GM23338 (cell line): Measurements from ENCODE around the gene ATOH7. TPM values are rescaled to one million over a fixed set of nuclear protein-coding genes. Genes with fewer than 3 reads are reported as not detected.

ENCODE experiments used
- ATAC-seq: fragments of 200-7000 bp; cut with Tn5 transposase; 3 replicates; pipeline ENCODE4 v1.9.1; 2020
- DNase-seq: peaks from one replicate; pipeline ENCODE4 v3.0.0-alpha.2; 2015; ENCODE audit warnings: low spot score
- H2AFZ ChIP-seq: fragments of 200-600 bp; sonication (generic); 2 replicates; pipeline ENCODE4 v1.8.0; 2016; ENCODE audit warnings: antibody characterized with exemption, mild to moderate bottlenecking, moderate library complexity
- H3F3A ChIP-seq: fragments of 200-600 bp; sonication (generic); replicated peaks from 2 replicates; pipeline ENCODE4 v1.8.0; 2017; ENCODE audit warnings: antibody characterized with exemption, mixed run types, low read depth
- H3K27ac ChIP-seq: fragments of 200-600 bp; sonication (generic); 2 replicates; pipeline ENCODE4 v1.6.1; 2016; ENCODE audit warnings: low read depth
- H3K27me3 ChIP-seq: fragments of 200-600 bp; sonication (generic); 2 replicates; pipeline ENCODE4 v1.8.0; 2016; ENCODE audit warnings: mild to moderate bottlenecking, mixed run types, moderate library complexity; ENCODE audit not compliant: insufficient read depth
- H3K36me3 ChIP-seq: fragments of 200-600 bp; sonication (generic); 2 replicates; pipeline ENCODE4 v1.8.0; 2016; ENCODE audit warnings: mild to moderate bottlenecking; ENCODE audit not compliant: insufficient read depth
- H3K4me1 ChIP-seq: fragments of 200-600 bp; sonication (generic); 2 replicates; pipeline ENCODE4 v1.8.0; 2016; ENCODE audit warnings: mild to moderate bottlenecking, moderate library complexity; ENCODE audit not compliant: insufficient read depth
- H3K4me2 ChIP-seq: fragments of 200-600 bp; sonication (generic); 2 replicates; pipeline ENCODE4 v1.7.1; 2017; ENCODE audit warnings: mixed run types
- H3K4me3 ChIP-seq: fragments of 200-600 bp; sonication (generic); 2 replicates; pipeline ENCODE4 v1.6.1; 2016; ENCODE audit warnings: mixed run types
- H3K79me2 ChIP-seq: fragments of 200-600 bp; sonication (generic); replicated peaks from 2 replicates; pipeline ENCODE4 v1.8.0; 2017; ENCODE audit warnings: mild to moderate bottlenecking; ENCODE audit not compliant: insufficient read depth
- H3K9me2 ChIP-seq: fragments of 200-600 bp; sonication (generic); 2 replicates; pipeline ENCODE4 v1.8.0; 2017; ENCODE audit not compliant: insufficient read depth
- H4K20me1 ChIP-seq: fragments of 200-600 bp; sonication (generic); replicated peaks from 2 replicates; pipeline ENCODE4 v1.8.0; 2017; ENCODE audit warnings: mild to moderate bottlenecking; ENCODE audit not compliant: insufficient read depth
- H3K27ac Mint-ChIP-seq: 2 replicates; pipeline ENCODE4 v1.8.0; 2020; ENCODE audit warnings: inconsistent platforms, mild to moderate bottlenecking, moderate library complexity, mixed read lengths
- H3K27me3 Mint-ChIP-seq: 3 replicates; pipeline ENCODE4 v1.8.0; 2022; ENCODE audit warnings: low read depth, mild to moderate bottlenecking, moderate library complexity, mixed read lengths, inconsistent platforms; ENCODE audit not compliant: insufficient read depth, poor library complexity
- H3K36me3 Mint-ChIP-seq: 3 replicates; pipeline ENCODE4 v1.8.0; 2021; ENCODE audit warnings: low read depth, mild to moderate bottlenecking, inconsistent platforms, moderate library complexity, mixed read lengths
- H3K4me1 Mint-ChIP-seq: 3 replicates; pipeline ENCODE4 v1.8.0; 2020; ENCODE audit warnings: mild to moderate bottlenecking, inconsistent platforms, mixed read lengths
- H3K4me3 Mint-ChIP-seq: 3 replicates; pipeline ENCODE4 v1.8.0; 2021; ENCODE audit warnings: moderate library complexity, mild to moderate bottlenecking, inconsistent platforms, mixed read lengths
- H3K9me3 Mint-ChIP-seq: 3 replicates; pipeline ENCODE4 v1.8.0; 2020; ENCODE audit warnings: moderate library complexity, mild to moderate bottlenecking, inconsistent platforms, mixed read lengths
- CREB1 ChIP-seq: fragments of 250-450 bp; sonication (Bioruptor Pico); IDR thresholded peaks from 2 replicates; pipeline ENCODE4 v1.5.0; 2020; ENCODE audit warnings: low read depth, mild to moderate bottlenecking, moderate library complexity
- EZH2 ChIP-seq: fragments of 200-600 bp; sonication (generic); IDR thresholded peaks from one replicate; pipeline ENCODE4 v1.8.0; 2017; ENCODE audit warnings: antibody characterized with exemption, mild to moderate bottlenecking, low read depth; ENCODE audit not compliant: unreplicated experiment
- EZH2phosphoT487 ChIP-seq: fragments of 200-600 bp; sonication (generic); IDR thresholded peaks from one replicate; pipeline ENCODE4 v1.8.1; 2018; ENCODE audit warnings: antibody characterized with exemption; ENCODE audit not compliant: unreplicated experiment
- JUNB ChIP-seq: IDR thresholded peaks from one replicate; pipeline ENCODE4 v1.6.1; 2016; ENCODE audit warnings: antibody characterized with exemption; ENCODE audit not compliant: unreplicated experiment
- NANOG ChIP-seq: IDR thresholded peaks from 2 replicates; pipeline ENCODE4 v1.6.1; 2016; ENCODE audit warnings: antibody characterized with exemption, borderline replicate concordance
- POLR2AphosphoS5 ChIP-seq: IDR thresholded peaks from 2 replicates; pipeline ENCODE4 v1.6.1; 2016; ENCODE audit warnings: antibody characterized with exemption, low read depth
- STAT1 ChIP-seq: IDR thresholded peaks from one replicate; pipeline ENCODE4 v1.6.1; 2016; ENCODE audit warnings: antibody characterized with exemption; ENCODE audit not compliant: unreplicated experiment
- ZNF114 ChIP-seq: fragments of 250-450 bp; sonication (Bioruptor Pico); IDR thresholded peaks from 2 replicates; pipeline ENCODE4 v1.5.0; 2020; ENCODE audit warnings: mild to moderate bottlenecking, moderate library complexity
- ZNF331 ChIP-seq: fragments of 250-450 bp; sonication (Bioruptor Pico); IDR thresholded peaks from 2 replicates; pipeline ENCODE4 v1.5.0; 2020; ENCODE audit warnings: low read depth, mild to moderate bottlenecking, moderate library complexity
- polyA plus RNA-seq: library from polyadenylated mRNA; unstranded; fragments of >200 nt; fragmentation: Nextera tagmentation; extraction: Ambion mirVana; gene quantifications from 2 replicates; pipeline ENCODE4 v1.2.1, GENCODE V29; 2016
- total RNA-seq: library from RNA; depleted of rRNA; stranded (reverse); fragments of >200 nt; shearing (Covaris generic); gene quantifications from 2 replicates; pipeline ENCODE4 v1.2.3, GENCODE V29; 2014
- TF ChIP-seq, protein P1 (sequence below), 2 experiments: fragments of 200-600 bp in 1 of 2; sonication (generic) in 1 of 2; conservative IDR thresholded peaks; 2 replicates each; pipeline versions ENCODE4 v1.5.1 to v1.6.1; 2016 to 2017; ENCODE audit warnings: antibody characterized with exemption in 2 of 2, low read depth in 2 of 2, mild to moderate bottlenecking in 2 of 2, moderate library complexity in 1 of 2
- TF ChIP-seq, protein P2 (sequence below): IDR thresholded peaks from one replicate; pipeline ENCODE4 v1.6.1; 2018; ENCODE audit warnings: antibody characterized with exemption; ENCODE audit not compliant: unreplicated experiment
- TF ChIP-seq, protein P3 (sequence below): fragments of 250-450 bp; sonication (Bioruptor Pico); IDR thresholded peaks from 2 replicates; pipeline ENCODE4 v1.5.0; 2020; ENCODE audit warnings: mild to moderate bottlenecking, moderate library complexity
- TF ChIP-seq, protein P4 (sequence below): IDR thresholded peaks from 2 replicates; pipeline ENCODE4 v1.6.1; 2016; ENCODE audit warnings: antibody characterized with exemption

ATOH7 gene
- total and polyA plus RNA-seq, 2 experiments from 2014 or later, result 0.23 to 1.2 TPM

DNA sequence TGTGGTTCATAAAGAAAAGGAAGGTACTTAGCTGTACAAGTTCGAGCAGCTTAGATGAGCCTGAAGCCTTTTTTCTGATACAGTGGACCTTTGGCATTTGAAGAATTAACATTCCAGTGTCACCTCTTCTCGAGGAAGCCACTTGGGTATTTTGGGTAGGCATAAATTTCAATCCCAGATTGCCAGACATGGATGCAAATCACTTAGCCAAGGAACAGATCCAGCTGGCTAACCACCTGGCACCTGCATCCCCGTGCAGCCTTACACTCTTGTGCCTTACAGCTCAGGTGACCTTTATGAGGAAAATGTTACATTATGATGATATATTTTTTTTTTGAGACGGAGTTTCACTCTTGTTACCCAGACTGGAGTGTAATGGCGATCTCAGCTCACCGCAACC lies 16.0 kb upstream of the ATOH7 start:
- DNase-seq (no peak), ATAC-seq (no peak)
- H3K4me1 Mint-ChIP-seq, result peaks cover 20% of the 10 kb centered on the region
- Histone ChIP-seq H3F3A (no peaks in the 10 kb centered on the region), H3K4me2 (no peak overlapping the region), H3K4me1 (peaks cover 15% of the 10 kb centered on the region), H3K79me2 (no peaks in the 10 kb centered on the region), H3K4me3 (no peak overlapping the region), H3K27ac (no peak overlapping the region), H3K27me3 (peaks cover 11% of the 10 kb centered on the region; the same call in 1 of the 2 replicates), H2AFZ (no peak overlapping the region), H3K9me2 (no peaks in the 10 kb centered on the region), H3K36me3 (no peaks in the 10 kb centered on the region), H4K20me1 (no peaks in the 10 kb centered on the region)
- no peaks in the 10 kb centered on the region for H3K36me3 Mint-ChIP-seq
- H3K4me3 Mint-ChIP-seq, result no peak overlapping the region
- TF ChIP-seq POLR2AphosphoS5 (no peak), EZH2 (no peak), NANOG (no peak), STAT1 (no peak), JUNB (no peak), CREB1 (CRISPR knock-in tag) (no peak), EZH2phosphoT487 (no peak), ZNF331 (CRISPR knock-in tag) (no peak), ZNF114 (CRISPR knock-in tag) (no peak)
- TF ChIP-seq, protein P1, sequence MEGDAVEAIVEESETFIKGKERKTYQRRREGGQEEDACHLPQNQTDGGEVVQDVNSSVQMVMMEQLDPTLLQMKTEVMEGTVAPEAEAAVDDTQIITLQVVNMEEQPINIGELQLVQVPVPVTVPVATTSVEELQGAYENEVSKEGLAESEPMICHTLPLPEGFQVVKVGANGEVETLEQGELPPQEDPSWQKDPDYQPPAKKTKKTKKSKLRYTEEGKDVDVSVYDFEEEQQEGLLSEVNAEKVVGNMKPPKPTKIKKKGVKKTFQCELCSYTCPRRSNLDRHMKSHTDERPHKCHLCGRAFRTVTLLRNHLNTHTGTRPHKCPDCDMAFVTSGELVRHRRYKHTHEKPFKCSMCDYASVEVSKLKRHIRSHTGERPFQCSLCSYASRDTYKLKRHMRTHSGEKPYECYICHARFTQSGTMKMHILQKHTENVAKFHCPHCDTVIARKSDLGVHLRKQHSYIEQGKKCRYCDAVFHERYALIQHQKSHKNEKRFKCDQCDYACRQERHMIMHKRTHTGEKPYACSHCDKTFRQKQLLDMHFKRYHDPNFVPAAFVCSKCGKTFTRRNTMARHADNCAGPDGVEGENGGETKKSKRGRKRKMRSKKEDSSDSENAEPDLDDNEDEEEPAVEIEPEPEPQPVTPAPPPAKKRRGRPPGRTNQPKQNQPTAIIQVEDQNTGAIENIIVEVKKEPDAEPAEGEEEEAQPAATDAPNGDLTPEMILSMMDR (conservative IDR thresholded peaks at IDR 0.05; ENCODE audit: low read depth in 2 of 2), result no peak
- TF ChIP-seq, protein P2, sequence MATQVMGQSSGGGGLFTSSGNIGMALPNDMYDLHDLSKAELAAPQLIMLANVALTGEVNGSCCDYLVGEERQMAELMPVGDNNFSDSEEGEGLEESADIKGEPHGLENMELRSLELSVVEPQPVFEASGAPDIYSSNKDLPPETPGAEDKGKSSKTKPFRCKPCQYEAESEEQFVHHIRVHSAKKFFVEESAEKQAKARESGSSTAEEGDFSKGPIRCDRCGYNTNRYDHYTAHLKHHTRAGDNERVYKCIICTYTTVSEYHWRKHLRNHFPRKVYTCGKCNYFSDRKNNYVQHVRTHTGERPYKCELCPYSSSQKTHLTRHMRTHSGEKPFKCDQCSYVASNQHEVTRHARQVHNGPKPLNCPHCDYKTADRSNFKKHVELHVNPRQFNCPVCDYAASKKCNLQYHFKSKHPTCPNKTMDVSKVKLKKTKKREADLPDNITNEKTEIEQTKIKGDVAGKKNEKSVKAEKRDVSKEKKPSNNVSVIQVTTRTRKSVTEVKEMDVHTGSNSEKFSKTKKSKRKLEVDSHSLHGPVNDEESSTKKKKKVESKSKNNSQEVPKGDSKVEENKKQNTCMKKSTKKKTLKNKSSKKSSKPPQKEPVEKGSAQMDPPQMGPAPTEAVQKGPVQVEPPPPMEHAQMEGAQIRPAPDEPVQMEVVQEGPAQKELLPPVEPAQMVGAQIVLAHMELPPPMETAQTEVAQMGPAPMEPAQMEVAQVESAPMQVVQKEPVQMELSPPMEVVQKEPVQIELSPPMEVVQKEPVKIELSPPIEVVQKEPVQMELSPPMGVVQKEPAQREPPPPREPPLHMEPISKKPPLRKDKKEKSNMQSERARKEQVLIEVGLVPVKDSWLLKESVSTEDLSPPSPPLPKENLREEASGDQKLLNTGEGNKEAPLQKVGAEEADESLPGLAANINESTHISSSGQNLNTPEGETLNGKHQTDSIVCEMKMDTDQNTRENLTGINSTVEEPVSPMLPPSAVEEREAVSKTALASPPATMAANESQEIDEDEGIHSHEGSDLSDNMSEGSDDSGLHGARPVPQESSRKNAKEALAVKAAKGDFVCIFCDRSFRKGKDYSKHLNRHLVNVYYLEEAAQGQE, result no peak
- TF ChIP-seq, protein P3, sequence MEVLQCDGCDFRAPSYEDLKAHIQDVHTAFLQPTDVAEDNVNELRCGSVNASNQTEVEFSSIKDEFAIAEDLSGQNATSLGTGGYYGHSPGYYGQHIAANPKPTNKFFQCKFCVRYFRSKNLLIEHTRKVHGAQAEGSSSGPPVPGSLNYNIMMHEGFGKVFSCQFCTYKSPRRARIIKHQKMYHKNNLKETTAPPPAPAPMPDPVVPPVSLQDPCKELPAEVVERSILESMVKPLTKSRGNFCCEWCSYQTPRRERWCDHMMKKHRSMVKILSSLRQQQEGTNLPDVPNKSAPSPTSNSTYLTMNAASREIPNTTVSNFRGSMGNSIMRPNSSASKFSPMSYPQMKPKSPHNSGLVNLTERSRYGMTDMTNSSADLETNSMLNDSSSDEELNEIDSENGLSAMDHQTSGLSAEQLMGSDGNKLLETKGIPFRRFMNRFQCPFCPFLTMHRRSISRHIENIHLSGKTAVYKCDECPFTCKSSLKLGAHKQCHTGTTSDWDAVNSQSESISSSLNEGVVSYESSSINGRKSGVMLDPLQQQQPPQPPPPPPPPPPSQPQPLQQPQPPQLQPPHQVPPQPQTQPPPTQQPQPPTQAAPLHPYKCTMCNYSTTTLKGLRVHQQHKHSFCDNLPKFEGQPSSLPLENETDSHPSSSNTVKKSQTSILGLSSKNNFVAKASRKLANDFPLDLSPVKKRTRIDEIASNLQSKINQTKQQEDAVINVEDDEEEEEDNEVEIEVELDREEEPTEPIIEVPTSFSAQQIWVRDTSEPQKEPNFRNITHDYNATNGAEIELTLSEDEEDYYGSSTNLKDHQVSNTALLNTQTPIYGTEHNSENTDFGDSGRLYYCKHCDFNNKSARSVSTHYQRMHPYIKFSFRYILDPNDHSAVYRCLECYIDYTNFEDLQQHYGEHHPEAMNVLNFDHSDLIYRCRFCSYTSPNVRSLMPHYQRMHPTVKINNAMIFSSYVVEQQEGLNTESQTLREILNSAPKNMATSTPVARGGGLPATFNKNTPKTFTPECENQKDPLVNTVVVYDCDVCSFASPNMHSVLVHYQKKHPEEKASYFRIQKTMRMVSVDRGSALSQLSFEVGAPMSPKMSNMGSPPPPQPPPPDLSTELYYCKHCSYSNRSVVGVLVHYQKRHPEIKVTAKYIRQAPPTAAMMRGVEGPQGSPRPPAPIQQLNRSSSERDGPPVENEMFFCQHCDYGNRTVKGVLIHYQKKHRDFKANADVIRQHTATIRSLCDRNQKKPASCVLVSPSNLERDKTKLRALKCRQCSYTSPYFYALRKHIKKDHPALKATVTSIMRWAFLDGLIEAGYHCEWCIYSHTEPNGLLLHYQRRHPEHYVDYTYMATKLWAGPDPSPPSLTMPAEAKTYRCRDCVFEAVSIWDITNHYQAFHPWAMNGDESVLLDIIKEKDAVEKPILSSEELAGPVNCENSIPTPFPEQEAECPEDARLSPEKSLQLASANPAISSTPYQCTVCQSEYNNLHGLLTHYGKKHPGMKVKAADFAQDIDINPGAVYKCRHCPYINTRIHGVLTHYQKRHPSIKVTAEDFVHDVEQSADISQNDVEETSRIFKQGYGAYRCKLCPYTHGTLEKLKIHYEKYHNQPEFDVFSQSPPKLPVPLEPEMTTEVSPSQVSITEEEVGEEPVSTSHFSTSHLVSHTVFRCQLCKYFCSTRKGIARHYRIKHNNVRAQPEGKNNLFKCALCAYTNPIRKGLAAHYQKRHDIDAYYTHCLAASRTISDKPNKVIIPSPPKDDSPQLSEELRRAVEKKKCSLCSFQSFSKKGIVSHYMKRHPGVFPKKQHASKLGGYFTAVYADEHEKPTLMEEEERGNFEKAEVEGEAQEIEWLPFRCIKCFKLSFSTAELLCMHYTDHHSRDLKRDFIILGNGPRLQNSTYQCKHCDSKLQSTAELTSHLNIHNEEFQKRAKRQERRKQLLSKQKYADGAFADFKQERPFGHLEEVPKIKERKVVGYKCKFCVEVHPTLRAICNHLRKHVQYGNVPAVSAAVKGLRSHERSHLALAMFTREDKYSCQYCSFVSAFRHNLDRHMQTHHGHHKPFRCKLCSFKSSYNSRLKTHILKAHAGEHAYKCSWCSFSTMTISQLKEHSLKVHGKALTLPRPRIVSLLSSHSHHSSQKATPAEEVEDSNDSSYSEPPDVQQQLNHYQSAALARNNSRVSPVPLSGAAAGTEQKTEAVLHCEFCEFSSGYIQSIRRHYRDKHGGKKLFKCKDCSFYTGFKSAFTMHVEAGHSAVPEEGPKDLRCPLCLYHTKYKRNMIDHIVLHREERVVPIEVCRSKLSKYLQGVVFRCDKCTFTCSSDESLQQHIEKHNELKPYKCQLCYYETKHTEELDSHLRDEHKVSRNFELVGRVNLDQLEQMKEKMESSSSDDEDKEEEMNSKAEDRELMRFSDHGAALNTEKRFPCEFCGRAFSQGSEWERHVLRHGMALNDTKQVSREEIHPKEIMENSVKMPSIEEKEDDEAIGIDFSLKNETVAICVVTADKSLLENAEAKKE, result no peak
- TF ChIP-seq, protein P4, sequence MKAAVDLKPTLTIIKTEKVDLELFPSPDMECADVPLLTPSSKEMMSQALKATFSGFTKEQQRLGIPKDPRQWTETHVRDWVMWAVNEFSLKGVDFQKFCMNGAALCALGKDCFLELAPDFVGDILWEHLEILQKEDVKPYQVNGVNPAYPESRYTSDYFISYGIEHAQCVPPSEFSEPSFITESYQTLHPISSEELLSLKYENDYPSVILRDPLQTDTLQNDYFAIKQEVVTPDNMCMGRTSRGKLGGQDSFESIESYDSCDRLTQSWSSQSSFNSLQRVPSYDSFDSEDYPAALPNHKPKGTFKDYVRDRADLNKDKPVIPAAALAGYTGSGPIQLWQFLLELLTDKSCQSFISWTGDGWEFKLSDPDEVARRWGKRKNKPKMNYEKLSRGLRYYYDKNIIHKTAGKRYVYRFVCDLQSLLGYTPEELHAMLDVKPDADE, result no peak
- no peak overlapping the region for H3K27ac Mint-ChIP-seq
- no peaks in the 10 kb centered on the region for H3K9me3 Mint-ChIP-seq
- peaks cover 2% of the 10 kb centered on the region for H3K27me3 Mint-ChIP-seq
